GM10266 (cell line): ENCODE measurements around the gene CELF6.

Experiments
- DNase-seq: peaks from one replicate; pipeline ENCODE4 v3.0.0; 2012; ENCODE audit errors: extremely low spot score
- CTCF ChIP-seq: IDR thresholded peaks from 2 replicates; pipeline ENCODE4 v1.5.1; 2012; ENCODE audit warnings: mild to moderate bottlenecking, low read depth; ENCODE audit not compliant: control insufficient read depth, insufficient read depth; ENCODE audit errors: missing control alignments

Gene CELF6

GRCh38 chr15:72354496-72354895 lies 34.5 kb upstream of the CELF6 start:
- no peak for TF ChIP-seq CTCF
- no peak for DNase-seq

GRCh38 chr15:72353266-72353665 lies 33.3 kb upstream of the CELF6 start:
- no peak for DNase-seq

GRCh38 chr15:72345806-72346205 lies 25.8 kb upstream of the CELF6 start:
- no peak for DNase-seq
- TF ChIP-seq CTCF, result no peak

More at GRCh38 chr15:72353266-72353665, 33.3 kb upstream of the CELF6 start:
- TF ChIP-seq CTCF, result no peak

GRCh38 chr15:72345280-72345679 lies 25.3 kb upstream of the CELF6 start:
- TF ChIP-seq CTCF, result no peak
- no peak for DNase-seq

GRCh38 chr15:72344602-72345001 lies 24.6 kb upstream of the CELF6 start:
- no peak for TF ChIP-seq CTCF
- DNase-seq, result no peak

GRCh38 chr15:72342385-72342784 lies 22.4 kb upstream of the CELF6 start:
- no peak for DNase-seq

GRCh38 chr15:72341361-72341760 lies 21.4 kb upstream of the CELF6 start:
- no peak for DNase-seq
- no peak for TF ChIP-seq CTCF

More at GRCh38 chr15:72342385-72342784, 22.4 kb upstream of the CELF6 start:
- peak; percentile 25 for TF ChIP-seq CTCF
